NCI-H226 (cell line): ENCODE measurements around the gene SPEF1.

Source experiments
- DNase-seq: peaks from one replicate; pipeline ENCODE4 v3.0.0-alpha.2; 2015

Gene SPEF1

GRCh38 chr20:3744806-3745685 is 36.2 kb downstream of the SPEF1 start:
- DNase-seq, result no peak

- no peak for DNase-seq
These were observed 37.2 kb downstream of the SPEF1 start for GRCh38 chr20:3744037-3744436.

GRCh38 chr20:3743251-3743650 is 38.0 kb downstream of the SPEF1 start:
- DNase-seq, result no peak

- DNase-seq, result no peak
These were observed 39.3 kb downstream of the SPEF1 start for GRCh38 chr20:3741836-3742458.

- DNase-seq, result no peak
These were observed 40.5 kb downstream of the SPEF1 start for GRCh38 chr20:3740615-3741301.

GRCh38 chr20:3739926-3740451 is 41.3 kb downstream of the SPEF1 start:
- no peak for DNase-seq

- no peak for DNase-seq
These were observed 42.0 kb downstream of the SPEF1 start for GRCh38 chr20:3739054-3739925.

GRCh38 chr20:3738111-3739053 is 42.9 kb downstream of the SPEF1 start:
- DNase-seq, result no peak

- no peak for DNase-seq
These were observed 45.5 kb downstream of the SPEF1 start for GRCh38 chr20:3735768-3736167.

- DNase-seq, result no peak
These were observed 47.0 kb downstream of the SPEF1 start for GRCh38 chr20:3734111-3734843.

GRCh38 chr20:3733119-3733995 is 47.9 kb downstream of the SPEF1 start:
- DNase-seq, result no peak

GRCh38 chr20:3732327-3733118 is 48.7 kb downstream of the SPEF1 start, which contains the start of gene HSPA12B:
HSPA12B (plus strand) TSS chr20:3732685; CDS start chr20:3738675, 5,990 bp downstream.
- no peak for DNase-seq

GRCh38 chr20:3731944-3732326 is 49.3 kb downstream of the SPEF1 start:
- no peak for DNase-seq

GRCh38 chr20:3730803-3731672 is 50.2 kb downstream of the SPEF1 start:
- DNase-seq, result no peak

GRCh38 chr20:3729811-3730540 is 51.3 kb downstream of the SPEF1 start:
- DNase-seq, result no peak

- DNase-seq, result no peak
These were observed 51.9 kb downstream of the SPEF1 start for GRCh38 chr20:3729378-3729777.

- DNase-seq, result no peak
These were observed 52.4 kb downstream of the SPEF1 start for GRCh38 chr20:3728876-3729275.
